Heart left ventricle (tissue), 13 donors: ENCODE results near the gene WFDC2.

Experiments
- CTCF ChIP-seq, 12 donors: fragments of 200-600 bp; sonication (generic) in 4 of 12; IDR thresholded peaks; one replicate each; pipeline versions ENCODE4 v1.5.0 to v1.8.0; 2018 to 2022; ENCODE audit warnings: antibody characterized with exemption in 12 of 12, mild to moderate bottlenecking in 5 of 12
- POLR2A ChIP-seq, 2 donors: fragments of 450-650 bp; IDR thresholded peaks; one replicate each; pipeline ENCODE4 v1.6.1; 2017; ENCODE audit warnings: antibody characterized with exemption in 2 of 2, mild to moderate bottlenecking in 2 of 2, moderate library complexity in 2 of 2
- donor health status: ischemic (EF 13 %, LVEDD 7.1; RV severe dilation, severe dysfunction).
- donor health status: DM: no; HTN: yes; CAD: no.
- donor health status: DM: no; HTN: no; CAD: no.
- donor health status: ischemic (EF 25% LVEDD 6.9; RV normal size, moderate dysfunction).
- donor health status: ischemic (EF 25% LVEDD 5.7; RV mildly dilated, moderate dysfunction).
- donor health status: ischemic (EF 35%, LVEDD 5.7; RV mildly dilated, moderate dysfunction).
- donor health status: nonischemic (EF 11% LVEDD 7.7; RV severe dilation, severe dysfunction).
- donor health status: DM: yes; HTN: yes; CAD: no.
- donor health status: PGD.
- donor health status: ischemic (EF 29% LVEDD 5.4; RV normal size, mild dysfunction).
- donor health status: nonischemic (EF 23%, LVEDD 6.1; RV moderate dilation, normal function).

- TF ChIP-seq CTCF (IDR thresholded peaks at IDR 0.05) (no peak), POLR2A (IDR thresholded peaks at IDR 0.05) (no peak)
Measured at GRCh38 chr20:45452238-45452637, 17.3 kb upstream of the WFDC2 start.
